ENCODE results near the gene LZTFL1. TPM values are rescaled to one million over a fixed set of nuclear protein-coding genes. Genes with fewer than 3 reads are reported as not detected.

The LZTFL1 gene
- total RNA-seq, 4 donors from 2014 or later: 13.8 to 44.5 (median 21.0) TPM

- peak overlapping the region in 1 of 2 donors; percentile 34 for H3K4me3 ChIP-seq
- no peaks in the 10 kb centered on the region for H3K36me3 ChIP-seq
- H3K4me1 ChIP-seq: peaks cover 0 to 7% of the 10 kb centered on the region in 2 donors
- no peaks in the 10 kb centered on the region for H3K9me3 ChIP-seq
- TF ChIP-seq POLR2A (IDR thresholded peaks at IDR 0.05): no peak
- no peak for TF ChIP-seq CTCF (IDR thresholded peaks at IDR 0.05)
- intact Hi-C loops (cut with DNase I; ENCODE audit: low total_unique reads): no loop called here
- no peak overlapping the region for H3K27ac ChIP-seq
- H3K27me3 ChIP-seq: peaks cover 0 to 12% of the 10 kb centered on the region in 2 donors
- no peak for DNase-seq
Observed at GRCh38 chr3:45796902-45797637, 44.8 kb downstream of the LZTFL1 start.

- no peaks in the 10 kb centered on the region for H3K9me3 ChIP-seq
- TF ChIP-seq POLR2A (IDR thresholded peaks at IDR 0.05) (no peak), CTCF (IDR thresholded peaks at IDR 0.05) (no peak)
- no peaks in the 10 kb centered on the region for H3K36me3 ChIP-seq
- peaks cover 0 to 7% of the 10 kb centered on the region in 2 donors for H3K4me1 ChIP-seq
- H3K4me3 ChIP-seq: peak within 1 kb of the TSS; percentile 7 to 34
- no peak within 1 kb of the TSS for H3K27ac ChIP-seq
- DNase-seq: no peak
- intact Hi-C loops (cut with DNase I; ENCODE audit: low total_unique reads): no loop called here
- peaks cover 0 to 12% of the 10 kb centered on the region in 2 donors for H3K27me3 ChIP-seq
Observed at GRCh38 chr3:45795882-45796765, 45.8 kb downstream of the LZTFL1 start, which contains the start of gene SLC6A20. TSS of gene SLC6A20 (minus strand) at chr3:45796536. CDS start at chr3:45796419, 117 bp downstream.

- Histone ChIP-seq H3K4me1 (peaks cover 0 to 7% of the 10 kb centered on the region in 2 donors), H3K27ac (no peak overlapping the region), H3K27me3 (peaks cover 0 to 12% of the 10 kb centered on the region in 2 donors), H3K4me3 (no peak overlapping the region), H3K9me3 (no peaks in the 10 kb centered on the region), H3K36me3 (no peaks in the 10 kb centered on the region)
- TF ChIP-seq POLR2A (IDR thresholded peaks at IDR 0.05) (no peak), CTCF (IDR thresholded peaks at IDR 0.05) (no peak)
- intact Hi-C loops (cut with DNase I; ENCODE audit: low total_unique reads): no loop called here
- DNase-seq: no peak
Observed at GRCh38 chr3:45795509-45795881, 46.4 kb downstream of the LZTFL1 start.

GRCh38 chr3:45794660-45795059, 47.3 kb downstream of the LZTFL1 start:
- DNase-seq: no peak
- Histone ChIP-seq H3K4me3 (no peak overlapping the region), H3K27me3 (peaks cover 0 to 12% of the 10 kb centered on the region in 2 donors), H3K4me1 (peaks cover 0 to 7% of the 10 kb centered on the region in 2 donors), H3K27ac (no peak overlapping the region), H3K36me3 (no peaks in the 10 kb centered on the region), H3K9me3 (no peaks in the 10 kb centered on the region)
- TF ChIP-seq POLR2A (IDR thresholded peaks at IDR 0.05): no peak
- intact Hi-C loops (cut with DNase I; ENCODE audit: low total_unique reads): no loop called here

- TF ChIP-seq CTCF (IDR thresholded peaks at IDR 0.05) (no peak), POLR2A (IDR thresholded peaks at IDR 0.05) (no peak)
- DNase-seq: no peak
- Histone ChIP-seq H3K9me3 (no peaks in the 10 kb centered on the region), H3K27ac (no peak overlapping the region), H3K4me3 (no peak overlapping the region), H3K4me1 (peaks cover 0 to 7% of the 10 kb centered on the region in 2 donors), H3K36me3 (no peaks in the 10 kb centered on the region), H3K27me3 (peaks cover 0 to 12% of the 10 kb centered on the region in 2 donors)
- intact Hi-C loops (cut with DNase I; ENCODE audit: low total_unique reads): no loop called here
Observed at GRCh38 chr3:45794177-45794560, 47.8 kb downstream of the LZTFL1 start.
